Neural cell (in vitro differentiated cells): ENCODE measurements around the gene RNF144B.
"Not testable (repeated sequence)": the region's sequence is repeated elsewhere in the genome, so short reads cannot be mapped to it uniquely, and the experiment has no call there.

Experiments
- CTCF ChIP-seq: fragments of 450-650 bp; IDR thresholded peaks from 2 replicates; pipeline ENCODE4 v1.5.1; 2014; ENCODE audit warnings: antibody characterized with exemption, mild to moderate bottlenecking, moderate library complexity; ENCODE audit not compliant: poor library complexity, severe bottlenecking
- EP300 ChIP-seq: fragments of 450-650 bp; conservative IDR thresholded peaks from 2 replicates; pipeline ENCODE4 v1.6.1; 2014; ENCODE audit warnings: antibody characterized with exemption, mild to moderate bottlenecking, moderate library complexity; ENCODE audit not compliant: poor library complexity, severe bottlenecking
- POLR2AphosphoS5 ChIP-seq: IDR thresholded peaks from 2 replicates; pipeline ENCODE4 v1.6.1; 2012
- REST ChIP-seq: IDR thresholded peaks from 2 replicates; pipeline ENCODE4 v1.6.1; 2012; ENCODE audit warnings: borderline replicate concordance

- not testable (repeated sequence) for TF ChIP-seq CTCF, REST, POLR2AphosphoS5, EP300
These were observed 22.6 kb upstream of the RNF144B start for GRCh38 chr6:18364561-18364960.
